Fibroblast of mammary gland (primary cell): Measurements from ENCODE around the gene STAC.
"Not testable (repeated sequence)": the region's sequence is repeated elsewhere in the genome, so short reads cannot be mapped to it uniquely, and the experiment has no call there.

Experiments
- DNase-seq: peaks from one replicate; pipeline ENCODE4 v3.0.0-alpha.2; 2010; ENCODE audit warnings: low read depth
- H3K4me3 ChIP-seq: 2 replicates; pipeline ENCODE4 v1.5.1; 2011; ENCODE audit warnings: low read depth, mild to moderate bottlenecking, low read length, moderate library complexity; ENCODE audit not compliant: control insufficient read depth
- TF ChIP-seq, protein P1 (sequence below): conservative IDR thresholded peaks from 2 replicates; pipeline ENCODE4 v1.5.1; 2011; ENCODE audit warnings: low read depth, low read length, inconsistent platforms; ENCODE audit not compliant: control insufficient read depth, insufficient read depth

STAC gene

DNA sequence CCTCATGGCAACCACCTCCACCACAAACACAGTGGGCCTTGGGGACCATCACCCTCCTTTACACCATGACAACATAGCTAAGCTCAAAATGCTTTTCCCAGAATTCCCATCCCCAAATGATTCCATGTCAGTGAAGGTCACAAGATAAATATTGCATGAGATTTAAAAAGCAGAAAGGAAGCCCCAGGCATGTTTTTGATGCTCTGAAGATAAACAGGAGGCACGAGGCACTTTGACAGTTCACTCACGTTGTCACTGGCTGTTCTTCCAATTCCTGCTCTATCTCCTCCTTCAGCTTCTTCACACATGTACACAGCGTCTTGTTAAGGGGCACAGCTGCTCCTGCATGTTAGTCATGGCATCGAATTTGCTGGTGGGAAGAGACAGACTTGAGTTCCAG lies 180.4 kb downstream of the STAC start:
- TF ChIP-seq, protein P1, sequence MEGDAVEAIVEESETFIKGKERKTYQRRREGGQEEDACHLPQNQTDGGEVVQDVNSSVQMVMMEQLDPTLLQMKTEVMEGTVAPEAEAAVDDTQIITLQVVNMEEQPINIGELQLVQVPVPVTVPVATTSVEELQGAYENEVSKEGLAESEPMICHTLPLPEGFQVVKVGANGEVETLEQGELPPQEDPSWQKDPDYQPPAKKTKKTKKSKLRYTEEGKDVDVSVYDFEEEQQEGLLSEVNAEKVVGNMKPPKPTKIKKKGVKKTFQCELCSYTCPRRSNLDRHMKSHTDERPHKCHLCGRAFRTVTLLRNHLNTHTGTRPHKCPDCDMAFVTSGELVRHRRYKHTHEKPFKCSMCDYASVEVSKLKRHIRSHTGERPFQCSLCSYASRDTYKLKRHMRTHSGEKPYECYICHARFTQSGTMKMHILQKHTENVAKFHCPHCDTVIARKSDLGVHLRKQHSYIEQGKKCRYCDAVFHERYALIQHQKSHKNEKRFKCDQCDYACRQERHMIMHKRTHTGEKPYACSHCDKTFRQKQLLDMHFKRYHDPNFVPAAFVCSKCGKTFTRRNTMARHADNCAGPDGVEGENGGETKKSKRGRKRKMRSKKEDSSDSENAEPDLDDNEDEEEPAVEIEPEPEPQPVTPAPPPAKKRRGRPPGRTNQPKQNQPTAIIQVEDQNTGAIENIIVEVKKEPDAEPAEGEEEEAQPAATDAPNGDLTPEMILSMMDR: no peak
- no peak for DNase-seq

DNA sequence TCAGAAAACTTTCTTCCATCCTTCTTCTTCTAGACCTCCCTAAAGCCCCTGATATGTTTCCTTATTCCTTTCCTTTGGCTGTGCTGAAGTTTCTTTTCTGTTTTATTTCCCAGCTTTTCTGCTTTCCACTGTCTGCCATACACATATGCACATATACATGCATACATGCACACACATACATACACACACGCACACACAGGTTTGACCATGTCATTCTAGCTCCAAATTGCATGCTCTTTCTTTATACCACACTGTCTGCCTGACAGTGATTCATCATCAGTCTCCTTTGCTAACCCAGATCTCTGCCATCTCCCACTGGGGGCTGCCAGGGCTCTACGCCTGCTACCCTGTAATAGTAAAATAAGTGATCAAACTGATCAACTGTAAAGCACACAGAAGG lies 181.3 kb downstream of the STAC start:
- no peak overlapping the region for H3K4me3 ChIP-seq
- TF ChIP-seq, protein P1: no peak
- no peak for DNase-seq

More for the DNA sequence above, 180.4 kb downstream of the STAC start:
- no peak overlapping the region for H3K4me3 ChIP-seq

DNA sequence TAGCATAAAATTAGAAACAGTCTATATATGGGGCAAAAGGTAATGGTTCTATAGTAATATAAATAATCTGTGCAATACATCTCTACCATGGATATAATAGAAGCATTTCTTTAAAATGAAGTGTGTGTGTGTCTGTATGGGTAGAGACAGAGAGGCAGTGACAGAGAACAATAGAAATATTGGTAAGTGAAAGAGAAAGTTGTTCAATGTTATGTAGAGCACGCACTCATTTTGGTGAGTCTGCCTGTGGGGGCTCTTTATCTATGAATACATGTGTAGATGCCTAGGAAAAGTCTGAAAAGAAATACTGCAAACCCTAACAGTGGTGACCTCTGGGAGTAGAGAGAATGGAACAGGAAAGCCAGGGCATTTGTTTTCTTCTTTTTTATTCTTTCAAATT lies 182.6 kb downstream of the STAC start:
- no peak for DNase-seq
- TF ChIP-seq, protein P1: no peak
- H3K4me3 ChIP-seq: no peak overlapping the region

DNA sequence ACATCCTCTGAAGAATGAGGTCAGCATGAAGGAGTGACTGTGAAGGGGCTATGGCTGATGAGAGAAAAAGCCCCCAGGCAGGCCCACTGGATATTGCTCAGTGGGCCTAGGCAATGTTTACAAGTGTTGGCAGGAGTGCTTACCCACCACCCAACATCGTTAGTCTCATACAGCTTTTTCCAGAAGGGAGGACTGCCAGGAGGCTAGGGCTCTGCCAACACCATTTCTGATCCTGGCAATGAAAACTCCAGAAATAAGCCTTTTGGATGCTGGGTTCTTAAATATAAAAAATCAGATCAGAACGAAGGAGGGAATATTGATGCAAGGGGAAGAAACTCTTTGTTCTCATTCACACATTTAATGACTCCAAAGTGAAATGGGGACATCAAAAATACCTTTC lies 194.9 kb downstream of the STAC start:
- DNase-seq: no peak
- TF ChIP-seq, protein P1: no peak
- H3K4me3 ChIP-seq: no peak overlapping the region

DNA sequence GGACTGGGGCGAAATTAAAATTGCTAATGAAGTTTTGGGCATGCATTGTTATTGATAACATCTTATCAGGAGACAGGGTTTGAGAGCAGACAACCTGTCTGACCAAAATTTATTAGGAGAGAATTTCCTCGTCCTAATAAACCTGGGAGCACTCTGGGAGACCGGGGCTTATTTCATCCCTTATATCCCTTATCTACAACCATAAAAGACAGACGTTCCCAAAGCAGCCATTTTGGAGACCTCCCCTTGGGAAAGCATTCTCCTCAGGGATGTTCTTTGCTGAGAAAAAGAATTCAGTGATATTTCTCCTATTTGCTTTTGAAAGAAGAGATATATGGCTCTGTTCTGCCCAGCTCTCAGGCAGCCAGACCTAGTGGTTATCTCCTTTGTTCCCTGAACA lies 198.1 kb downstream of the STAC start:
- H3K4me3 ChIP-seq, DNase-seq: not testable (repeated sequence)

DNA sequence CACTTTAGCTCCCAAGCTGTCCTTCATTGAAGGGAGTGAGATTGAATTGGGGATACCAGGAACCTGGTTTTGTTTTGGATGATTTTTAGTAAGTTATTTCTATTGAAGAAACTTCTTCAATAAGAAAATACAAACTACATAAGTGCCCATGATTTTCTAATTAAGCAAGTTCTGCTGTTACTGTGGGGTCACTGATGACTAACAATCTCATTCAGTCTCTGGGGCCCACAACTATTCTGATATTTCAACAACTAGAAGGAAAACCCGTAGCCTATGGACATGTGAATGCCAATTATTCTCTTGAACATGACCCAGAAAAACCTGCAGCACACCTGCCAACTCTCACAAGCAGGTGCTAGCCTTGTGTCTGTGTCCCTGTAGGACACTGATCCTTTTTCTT lies 199.4 kb downstream of the STAC start:
- DNase-seq: peak; percentile 49
- H3K4me3 ChIP-seq: no peak overlapping the region
- TF ChIP-seq, protein P1: no peak

DNA sequence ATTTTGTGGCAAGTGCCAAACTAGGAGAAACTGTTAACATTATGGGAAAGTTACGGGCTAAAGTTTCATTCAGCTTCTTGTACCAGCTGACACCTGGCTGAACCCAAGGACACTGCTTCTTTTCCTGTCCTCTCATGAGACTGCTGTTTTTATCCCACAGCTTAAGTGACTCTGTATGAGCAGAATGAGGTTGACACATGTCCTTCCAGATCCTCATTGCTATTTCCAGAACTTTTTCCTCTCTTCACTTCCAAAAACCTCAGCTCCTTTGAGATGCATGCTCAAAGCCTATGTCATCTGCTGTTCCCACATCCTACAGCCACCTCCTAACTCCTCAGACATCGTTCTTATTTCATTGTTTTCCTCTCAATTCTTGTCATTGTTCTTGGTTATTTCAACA lies 200.4 kb downstream of the STAC start:
- TF ChIP-seq, protein P1: no peak
- no peak overlapping the region for H3K4me3 ChIP-seq
- no peak for DNase-seq
